GM21423 (cell line): ENCODE results near the gene SMARCC2.
A peak's percentile ranks its signal among the peaks of the same experiment; 100 is the strongest.
"Not testable (repeated sequence)": the region's sequence is repeated elsewhere in the genome, so short reads cannot be mapped to it uniquely, and the experiment has no call there.

ENCODE experiments used
- ATAC-seq: cut with Tn5 transposase; IDR thresholded peaks from one replicate; pipeline ENCODE4 v1.9.1; 2021; ENCODE audit warnings: mild to moderate bottlenecking, moderate library complexity; ENCODE audit not compliant: unreplicated experiment

SMARCC2 gene

GRCh38 chr12:56126732-56127239 is 62.5 kb downstream of the SMARCC2 start:
- ATAC-seq: no peak

- no peak for ATAC-seq
Measured at GRCh38 chr12:56124133-56124532, 65.2 kb downstream of the SMARCC2 start.

GRCh38 chr12:56122637-56123036 is 66.6 kb downstream of the SMARCC2 start:
- ATAC-seq: no peak

GRCh38 chr12:56121204-56121870 is 67.9 kb downstream of the SMARCC2 start:
- ATAC-seq: no peak

- no peak for ATAC-seq
Measured at GRCh38 chr12:56120158-56120846, 69.0 kb downstream of the SMARCC2 start.

GRCh38 chr12:56119361-56119796 is 69.9 kb downstream of the SMARCC2 start:
- ATAC-seq: no peak

- peak; percentile 1 for ATAC-seq
Measured at GRCh38 chr12:56118688-56119357, 70.5 kb downstream of the SMARCC2 start.

- ATAC-seq: peak; percentile 83
Measured at GRCh38 chr12:56117778-56118687, 71.2 kb downstream of the SMARCC2 start, which contains the start of gene ZC3H10. Gene ZC3H10, plus strand, starts transcription at chr12:56118266. Its CDS starts 2,297 bp downstream, at chr12:56120563.

- not testable (repeated sequence) for ATAC-seq
Measured at GRCh38 chr12:56117082-56117706, 72.1 kb downstream of the SMARCC2 start.

- peak; percentile 36 for ATAC-seq
Measured at GRCh38 chr12:56116267-56117081, 72.8 kb downstream of the SMARCC2 start, which contains the start of gene RPL41. Gene RPL41, plus strand, starts transcription at chr12:56116633.

- ATAC-seq: no peak
Measured at GRCh38 chr12:56115329-56115728, 74.0 kb downstream of the SMARCC2 start.

- ATAC-seq: no peak
Measured at GRCh38 chr12:56114084-56114483, 75.2 kb downstream of the SMARCC2 start.
